NCI-H82 treated with DMSO at 0.1 percent for 48 hours (cell line): Measurements from ENCODE around the gene HAPLN2.
"Not testable (repeated sequence)": the region's sequence is repeated elsewhere in the genome, so short reads cannot be mapped to it uniquely, and the experiment has no call there.

Experiments
- DNase-seq: peaks from one replicate; lab custom pipeline; 2025; ENCODE audit not compliant: unreplicated experiment; lab: John Stamatoyannopoulos, UW

Gene HAPLN2

GRCh38 chr1:156616463-156616862, 2.8 kb upstream of the HAPLN2 start:
- peak; percentile 91 for DNase-seq

GRCh38 chr1:156619582-156619955, 354 bp downstream of the HAPLN2 start:
- DNase-seq: no peak

- peak; percentile 61 for DNase-seq
Observed at GRCh38 chr1:156622581-156623297, 3.5 kb downstream of the HAPLN2 start.

- DNase-seq: peak; percentile 69
Observed at GRCh38 chr1:156623946-156624813, 5.0 kb downstream of the HAPLN2 start.

- DNase-seq: no peak
Observed at GRCh38 chr1:156624814-156625435, 5.7 kb downstream of the HAPLN2 start.

- DNase-seq: peak; percentile 39
Observed at GRCh38 chr1:156625436-156626078, 6.3 kb downstream of the HAPLN2 start.

- no peak for DNase-seq
Observed at GRCh38 chr1:156626079-156626438, 6.8 kb downstream of the HAPLN2 start.

- peak; percentile 63 for DNase-seq
Observed at GRCh38 chr1:156627313-156627880, 8.2 kb downstream of the HAPLN2 start.

GRCh38 chr1:156629823-156630449, 10.7 kb downstream of the HAPLN2 start:
- no peak for DNase-seq

- DNase-seq: not testable (repeated sequence)
Observed at GRCh38 chr1:156631152-156631551, 11.9 kb downstream of the HAPLN2 start.

GRCh38 chr1:156632355-156632754, 13.1 kb downstream of the HAPLN2 start:
- no peak for DNase-seq

GRCh38 chr1:156638189-156638985, 19.2 kb downstream of the HAPLN2 start:
- no peak for DNase-seq

- no peak for DNase-seq
Observed at GRCh38 chr1:156639601-156640101, 20.4 kb downstream of the HAPLN2 start.

- DNase-seq: no peak
Observed at GRCh38 chr1:156640842-156641706, 21.9 kb downstream of the HAPLN2 start.

GRCh38 chr1:156641761-156642264, 22.6 kb downstream of the HAPLN2 start, which contains the start of gene BCAN:
TSS of gene BCAN (plus strand) at chr1:156642117. CDS start at chr1:156646055, 3,938 bp downstream.
- peak; percentile 42 for DNase-seq

- no peak for DNase-seq
Observed at GRCh38 chr1:156642265-156643048, 23.2 kb downstream of the HAPLN2 start.

- no peak for DNase-seq
Observed at GRCh38 chr1:156643049-156643777, 24.0 kb downstream of the HAPLN2 start.
